Myocyte (in vitro differentiated cells): Measurements from ENCODE around the gene CD226. TPM values are rescaled to one million over a fixed set of nuclear protein-coding genes. Genes with fewer than 3 reads are reported as not detected.
"Not testable (repeated sequence)": the region's sequence is repeated elsewhere in the genome, so short reads cannot be mapped to it uniquely, and the experiment has no call there.

ENCODE experiments used
- DNase-seq: peaks from one replicate; pipeline ENCODE4 v3.0.0-alpha.2; 2012; ENCODE audit warnings: low read depth
- polyA plus RNA-seq: library from polyadenylated mRNA; unstranded; fragments of >200 nt; gene quantifications from one replicate; pipeline ENCODE4 v1.2.1, GENCODE V29; 2012; ENCODE audit warnings: missing spikeins
- total RNA-seq: library from RNA; depleted of rRNA; stranded (reverse); fragments of >200 nt; gene quantifications from 2 replicates; pipeline ENCODE4 v1.2.3, GENCODE V29; 2014

Gene CD226
- total RNA-seq: 0.16 TPM in 2 replicates
- polyA plus RNA-seq: 0.38 TPM

- DNase-seq: no peak
Observed at GRCh38 chr18:69947361-69948133, at the start of gene CD226. Gene CD226 (minus strand): TSS chr18:69947873. CDS start chr18:69947406, 467 bp downstream.

- DNase-seq: peak; percentile 2
Observed at GRCh38 chr18:69996951-69997798, 49.5 kb upstream of the CD226 start.

GRCh38 chr18:69996417-69996816, 48.7 kb upstream of the CD226 start:
- DNase-seq: no peak

- no peak for DNase-seq
Observed at GRCh38 chr18:69995774-69996173, 48.1 kb upstream of the CD226 start.

- DNase-seq: peak; percentile 35
Observed at GRCh38 chr18:69992776-69993175, 45.1 kb upstream of the CD226 start.

- DNase-seq: no peak
Observed at GRCh38 chr18:69987870-69988269, 40.2 kb upstream of the CD226 start.

GRCh38 chr18:69985239-69985638, 37.6 kb upstream of the CD226 start:
- DNase-seq: no peak

- no peak for DNase-seq
Observed at GRCh38 chr18:69982417-69982816, 34.7 kb upstream of the CD226 start.

GRCh38 chr18:69981948-69982347, 34.3 kb upstream of the CD226 start:
- DNase-seq: no peak

- no peak for DNase-seq
Observed at GRCh38 chr18:69980982-69981804, 33.5 kb upstream of the CD226 start.

- no peak for DNase-seq
Observed at GRCh38 chr18:69980509-69980908, 32.8 kb upstream of the CD226 start.

- peak; percentile 56 for DNase-seq
Observed at GRCh38 chr18:69978732-69979715, 31.4 kb upstream of the CD226 start.

GRCh38 chr18:69975294-69975693, 27.6 kb upstream of the CD226 start:
- not testable (repeated sequence) for DNase-seq

- peak; percentile 15 for DNase-seq
Observed at GRCh38 chr18:69974365-69974764, 26.7 kb upstream of the CD226 start.

- no peak for DNase-seq
Observed at GRCh38 chr18:69969491-69969890, 21.8 kb upstream of the CD226 start.

- no peak for DNase-seq
Observed at GRCh38 chr18:69968039-69968438, 20.4 kb upstream of the CD226 start.

GRCh38 chr18:69963196-69963595, 15.5 kb upstream of the CD226 start:
- DNase-seq: no peak

- DNase-seq: no peak
Observed at GRCh38 chr18:69961718-69962117, 14.0 kb upstream of the CD226 start.

GRCh38 chr18:69958422-69958821, 10.7 kb upstream of the CD226 start:
- no peak for DNase-seq

- DNase-seq: no peak
Observed at GRCh38 chr18:69957747-69958146, 10.1 kb upstream of the CD226 start.
